NCI-H2227 (cell line): ENCODE measurements around the gene PTH2.
A peak's percentile ranks its signal among the peaks of the same experiment; 100 is the strongest.
"Not testable (repeated sequence)": the region's sequence is repeated elsewhere in the genome, so short reads cannot be mapped to it uniquely, and the experiment has no call there.

Experiments
- DNase-seq: peaks from one replicate; lab custom pipeline; 2025; ENCODE audit not compliant: unreplicated experiment; lab: John Stamatoyannopoulos, UW

Gene PTH2, protein sequence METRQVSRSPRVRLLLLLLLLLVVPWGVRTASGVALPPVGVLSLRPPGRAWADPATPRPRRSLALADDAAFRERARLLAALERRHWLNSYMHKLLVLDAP

DNA sequence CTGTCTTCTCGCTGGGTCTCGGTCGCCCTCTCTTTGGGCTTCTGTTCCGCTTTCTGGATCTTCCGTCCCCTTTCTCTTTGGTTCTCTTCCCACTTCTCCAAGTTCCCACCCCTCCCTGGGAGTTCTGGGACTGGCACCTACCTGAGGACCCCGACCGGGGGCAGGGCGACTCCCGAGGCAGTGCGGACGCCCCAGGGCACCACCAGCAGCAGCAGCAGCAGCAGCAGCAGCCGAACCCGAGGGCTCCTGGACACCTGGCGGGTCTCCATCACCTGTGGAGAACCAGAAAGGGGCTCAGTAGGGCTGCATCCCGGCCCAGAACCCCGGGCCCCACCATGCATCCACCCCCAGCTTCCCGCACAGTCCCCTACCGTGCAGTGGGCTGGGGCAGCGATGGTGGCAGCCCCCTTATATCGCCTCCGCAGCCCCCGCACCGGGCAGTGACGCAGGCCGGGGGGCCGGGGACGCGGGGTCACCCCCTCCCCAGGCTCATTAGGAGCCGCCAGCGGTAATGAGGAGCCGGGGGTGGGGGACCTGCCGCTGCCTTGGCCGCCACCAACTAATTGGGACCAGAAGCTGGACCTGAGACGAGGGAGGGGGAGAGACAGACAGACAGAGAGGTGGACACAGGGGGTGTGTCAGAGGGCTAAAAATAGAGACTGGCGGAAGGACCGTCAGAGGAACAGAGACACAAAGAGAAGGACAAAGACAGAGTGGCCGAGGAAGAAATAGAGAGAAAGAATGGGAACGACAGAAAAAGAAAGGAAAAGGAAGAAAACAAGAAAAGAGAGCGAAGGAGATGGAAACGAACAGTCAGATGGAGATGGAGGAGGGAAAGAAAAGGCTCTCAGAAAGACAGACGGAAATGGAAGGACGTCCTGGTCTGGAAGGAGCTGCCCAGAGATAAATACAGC lies at the start of gene PTH2:
PTH2 (minus strand) TSS at position 371 of the 914 bp plus-strand sequence; CDS start at position 269, 102 bp downstream.
- no peak for DNase-seq

DNA sequence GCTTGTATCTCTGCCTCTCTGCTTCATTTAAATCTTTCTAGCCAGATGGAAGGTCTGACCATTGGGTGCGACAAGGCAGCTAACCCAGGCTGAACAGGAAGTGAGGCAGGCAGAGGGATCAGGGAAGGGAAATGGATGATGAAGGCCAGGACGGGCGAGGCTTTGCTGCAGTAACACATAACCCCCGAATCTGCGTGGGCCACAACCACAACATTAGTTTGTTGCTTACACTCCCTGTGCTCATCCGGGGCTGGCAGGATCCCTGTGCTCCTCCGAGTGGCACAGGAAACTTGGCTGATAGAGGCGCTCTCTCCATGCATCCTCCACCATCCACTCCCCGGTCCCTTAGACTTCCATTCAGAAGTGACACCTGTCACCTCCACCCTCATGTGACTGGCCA lies 49.7 kb upstream of the PTH2 start:
- no peak for DNase-seq

GRCh38 chr19:49470615-49470978 lies 47.4 kb upstream of the PTH2 start:
- DNase-seq, result no peak

- DNase-seq, result no peak
Observed at GRCh38 chr19:49469828-49470614, 46.8 kb upstream of the PTH2 start.

GRCh38 chr19:49468746-49469447 lies 45.7 kb upstream of the PTH2 start:
- DNase-seq, result peak; percentile 10

- no peak for DNase-seq
Observed at GRCh38 chr19:49468199-49468598, 45.0 kb upstream of the PTH2 start.

- no peak for DNase-seq
Observed at GRCh38 chr19:49465371-49465770, 42.1 kb upstream of the PTH2 start.

DNA sequence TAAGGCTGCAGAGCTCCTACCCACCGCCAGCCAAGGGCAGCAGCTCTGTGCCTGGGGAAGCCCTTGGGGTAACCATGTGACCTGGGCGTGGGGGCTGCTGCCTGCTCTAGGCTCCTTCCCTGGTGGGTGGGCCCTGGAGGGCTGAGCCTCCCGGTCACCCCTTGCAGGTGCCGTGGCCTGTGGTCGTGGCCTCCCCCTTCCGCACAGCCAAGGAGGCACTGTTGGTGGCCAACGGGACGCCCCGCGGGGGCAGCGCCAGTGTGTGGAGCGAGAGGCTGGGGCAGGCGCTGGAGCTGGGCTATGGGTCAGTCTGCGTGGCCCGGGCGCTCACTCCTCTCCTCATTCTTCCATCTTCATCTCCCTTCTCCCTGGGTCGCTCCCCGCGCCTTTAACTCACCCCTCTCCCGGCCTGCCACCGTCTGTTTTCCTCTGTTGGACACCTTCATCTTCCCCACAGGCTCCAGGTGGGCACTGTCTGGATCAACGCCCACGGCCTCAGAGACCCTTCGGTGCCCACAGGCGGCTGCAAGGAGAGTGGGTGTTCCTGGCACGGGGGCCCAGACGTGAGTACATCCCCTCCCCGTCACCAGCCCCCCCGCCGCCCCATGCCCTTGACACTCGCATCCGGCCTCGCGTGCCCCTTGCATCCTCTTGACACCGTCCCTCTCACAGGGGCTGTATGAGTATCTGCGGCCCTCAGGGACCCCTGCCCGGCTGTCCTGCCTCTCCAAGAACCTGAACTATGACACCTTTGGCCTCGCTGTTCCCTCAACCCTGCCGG lies 40.9 kb upstream of the PTH2 start:
- no peak for DNase-seq

DNA sequence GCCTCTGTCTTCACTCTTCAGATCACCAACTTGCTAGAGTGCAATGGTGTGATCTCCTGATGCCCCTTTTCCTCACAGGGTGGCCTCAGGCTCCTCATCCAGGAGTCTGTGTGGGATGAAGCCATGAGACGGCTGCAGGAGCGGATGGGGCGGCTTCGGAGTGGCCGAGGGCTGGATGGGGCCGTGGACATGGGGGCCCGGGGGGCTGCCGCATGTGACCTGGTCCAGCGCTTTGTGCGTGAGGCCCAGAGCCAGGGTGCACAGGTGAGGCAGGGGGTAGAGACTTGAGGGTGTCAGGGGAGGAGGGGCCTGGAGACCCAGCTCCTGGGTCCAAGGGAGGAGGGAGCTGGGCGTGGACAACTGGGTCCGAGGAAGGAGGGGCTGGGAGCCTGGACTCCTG lies 39.3 kb upstream of the PTH2 start:
- DNase-seq, result no peak

DNA sequence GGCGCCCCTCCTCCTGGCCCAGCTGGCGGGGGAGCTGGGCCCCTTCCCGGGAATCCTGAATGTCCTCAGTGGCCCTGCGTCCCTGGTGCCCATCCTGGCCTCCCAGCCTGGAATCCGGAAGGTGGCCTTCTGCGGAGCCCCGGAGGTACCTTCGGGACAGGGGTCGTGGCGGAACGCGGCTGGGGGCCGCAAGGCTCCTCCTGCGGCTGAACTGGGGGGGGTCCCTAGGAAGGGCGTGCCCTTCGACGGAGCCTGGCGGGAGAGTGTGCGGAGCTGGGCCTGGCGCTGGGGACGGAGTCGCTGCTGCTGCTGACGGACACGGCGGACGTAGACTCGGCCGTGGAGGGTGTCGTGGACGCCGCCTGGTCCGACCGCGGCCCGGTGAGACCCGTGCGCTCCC lies 38.4 kb upstream of the PTH2 start:
- DNase-seq, result no peak

DNA sequence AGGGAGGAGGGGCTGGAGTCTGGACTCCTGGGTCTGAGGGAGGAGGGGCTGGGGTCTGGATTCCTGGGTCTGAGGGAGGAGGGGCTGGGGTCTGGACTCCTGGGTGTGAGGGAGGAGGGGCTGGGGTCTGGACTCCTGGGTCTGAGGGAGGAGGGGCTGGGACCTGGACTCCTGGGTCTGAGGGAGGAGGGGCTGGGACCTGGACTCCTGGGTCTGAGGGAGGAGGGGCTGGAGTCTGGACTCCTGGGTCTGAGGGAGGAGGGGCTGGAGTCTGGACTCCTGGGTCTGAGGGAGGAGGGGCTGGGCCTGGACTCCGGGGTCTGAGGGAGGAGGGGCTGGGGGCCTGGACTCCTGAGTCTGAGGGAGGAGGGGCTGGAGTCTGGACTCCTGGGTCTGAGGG lies 37.9 kb upstream of the PTH2 start:
- DNase-seq, result not testable (repeated sequence)

DNA sequence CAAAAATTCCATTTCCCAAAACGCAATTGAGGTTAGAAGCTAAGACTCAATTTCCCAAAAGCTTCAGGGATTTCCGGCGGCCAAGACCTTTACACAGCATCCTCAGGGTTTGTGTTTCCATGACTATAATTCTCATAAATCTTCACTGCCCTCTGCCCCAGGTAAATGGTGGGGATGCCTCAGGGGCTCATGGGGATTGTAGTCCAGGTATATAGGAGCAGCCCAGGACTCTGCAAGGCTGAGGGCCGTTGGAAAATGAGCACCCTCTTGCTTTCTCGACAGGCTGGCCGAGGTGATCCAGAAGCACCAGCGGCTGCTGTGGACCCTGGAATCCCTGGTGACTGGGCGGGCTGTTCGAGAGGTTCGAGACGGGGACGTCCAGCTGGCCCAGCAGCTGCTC lies 36.1 kb upstream of the PTH2 start:
- DNase-seq, result no peak

- no peak for DNase-seq
Observed at GRCh38 chr19:49458567-49458903, 35.3 kb upstream of the PTH2 start.

DNA sequence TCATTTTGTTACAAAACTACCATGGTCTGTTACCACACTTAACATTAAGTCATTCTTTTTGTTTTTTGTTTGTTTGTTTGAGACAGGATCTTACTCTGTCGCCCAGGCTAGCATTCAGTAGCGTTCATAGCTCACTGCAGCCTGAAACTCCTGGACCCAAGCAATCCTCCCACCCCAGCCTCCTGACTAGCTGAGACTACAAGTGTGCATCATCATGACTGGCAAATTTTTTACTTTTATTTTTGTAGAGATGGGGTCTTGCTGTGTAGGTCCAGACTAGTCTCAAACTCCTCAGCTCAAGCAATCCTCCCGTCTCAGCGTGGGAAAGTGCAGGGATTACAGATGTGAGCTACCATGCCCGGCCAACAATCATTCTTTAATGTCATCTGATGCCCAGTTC lies 33.1 kb upstream of the PTH2 start:
- no peak for DNase-seq

GRCh38 chr19:49455773-49456172 lies 32.5 kb upstream of the PTH2 start:
- DNase-seq, result no peak

DNA sequence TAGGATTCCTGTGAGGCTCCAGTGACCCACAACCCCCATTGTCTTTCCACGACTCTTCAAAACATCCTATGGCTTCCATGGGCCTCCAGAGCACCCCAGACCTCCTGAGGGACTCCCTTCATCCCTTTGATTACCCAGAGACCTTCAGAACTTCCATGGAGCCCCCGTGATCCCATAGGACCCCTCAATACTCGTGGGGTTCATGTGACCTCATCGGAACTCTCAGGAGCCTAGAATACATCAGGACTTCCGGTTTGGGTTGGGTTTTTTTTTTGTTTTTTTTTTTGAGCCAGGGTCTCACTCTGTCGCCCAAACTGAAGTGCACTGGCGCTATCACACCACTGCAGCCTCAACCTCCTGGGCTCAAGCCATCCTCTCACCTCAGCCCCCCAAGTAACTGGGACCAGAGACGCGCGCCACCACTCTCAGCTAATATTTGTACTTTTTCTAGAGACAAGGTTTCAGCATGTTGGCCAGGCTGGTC lies 30.6 kb upstream of the PTH2 start:
- DNase-seq, result no peak

- DNase-seq, result peak; percentile 96
Observed at GRCh38 chr19:49453013-49453756, 29.9 kb upstream of the PTH2 start, which contains the start of gene ALDH16A1. TSS of gene ALDH16A1 (plus strand) at chr19:49453225. CDS start at chr19:49453332, 107 bp downstream.

GRCh38 chr19:49451430-49452181 lies 28.4 kb upstream of the PTH2 start, which contains the start of gene PIH1D1:
TSS of gene PIH1D1 (minus strand) at chr19:49451814. CDS start at chr19:49451574, 240 bp downstream.
- peak; percentile 96 for DNase-seq

DNA sequence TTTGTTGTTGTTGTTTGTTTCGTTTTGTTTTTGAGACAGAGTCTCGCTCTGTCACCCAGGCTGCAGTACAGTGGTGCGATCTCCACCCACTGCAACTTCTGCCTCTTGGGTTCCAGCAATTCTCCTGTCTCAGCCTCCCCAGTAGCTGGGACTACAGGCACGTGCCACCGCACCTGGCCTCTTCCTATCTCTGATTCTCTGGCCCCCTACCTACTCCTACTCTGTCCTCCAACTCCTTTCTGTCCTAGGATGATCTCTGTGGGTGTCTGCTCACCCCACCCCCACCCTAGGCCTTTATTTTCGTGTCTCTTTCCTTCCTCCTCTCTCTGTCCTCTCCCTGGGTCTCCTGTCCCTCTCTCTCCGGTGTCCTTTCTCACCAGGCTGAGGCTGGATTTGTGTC lies 27.2 kb upstream of the PTH2 start:
- no peak for DNase-seq
